CD14-positive monocyte (primary cell): ENCODE measurements around the gene SMG1. TPM values are rescaled to one million over a fixed set of nuclear protein-coding genes. Genes with fewer than 3 reads are reported as not detected.

Source experiments
- DNase-seq, 3 donors: peaks; one replicate each; pipeline ENCODE4 v3.0.0-alpha.2; 2011 to 2022
- H2AFZ ChIP-seq: 2 replicates; pipeline ENCODE4 v1.6.0; 2012; ENCODE audit warnings: mild to moderate bottlenecking, low read depth, low read length, inconsistent platforms; ENCODE audit not compliant: insufficient read depth, poor library complexity, severe bottlenecking
- H3K27ac ChIP-seq, 2 donors: 1 replicate in 1 of 2; 2 replicates in 1 of 2; pipeline ENCODE4 v1.5.1; 2012 to 2013; ENCODE audit warnings: low read length in 2 of 2, control low read depth in 1 of 2, inconsistent platforms in 1 of 2, low read depth in 1 of 2, mild to moderate bottlenecking in 1 of 2
- H3K27me3 ChIP-seq, 2 donors: one replicate each; pipeline versions ENCODE4 v1.6.0 to v1.6.1; 2011 to 2013; ENCODE audit warnings: low read length in 2 of 2; ENCODE audit not compliant: control insufficient read depth in 2 of 2, insufficient read depth in 2 of 2
- H3K36me3 ChIP-seq, 2 donors: replicated peaks in 1 of 2; 1 replicate in 1 of 2; 2 replicates in 1 of 2; pipeline versions ENCODE4 v1.5.1 to v1.6.1; 2012 to 2013; ENCODE audit warnings: low read length in 2 of 2, control low read depth in 1 of 2, inconsistent platforms in 1 of 2, mild to moderate bottlenecking in 1 of 2; ENCODE audit not compliant: insufficient read depth in 2 of 2, control insufficient read depth in 1 of 2
- H3K4me1 ChIP-seq, 2 donors: 1 replicate in 1 of 2; 2 replicates in 1 of 2; pipeline versions ENCODE4 v1.5.1 to v1.6.1; 2012 to 2013; ENCODE audit warnings: low read length in 2 of 2, control low read depth in 1 of 2, inconsistent platforms in 1 of 2, mild to moderate bottlenecking in 1 of 2, moderate library complexity in 1 of 2; ENCODE audit not compliant: insufficient read depth in 2 of 2, control insufficient read depth in 1 of 2
- H3K4me2 ChIP-seq: replicated peaks from 2 replicates; pipeline ENCODE3; 2012; ENCODE audit warnings: low read length, moderate library complexity, mild to moderate bottlenecking; ENCODE audit not compliant: poor library complexity, severe bottlenecking; ENCODE audit errors: extremely low read depth
- H3K4me3 ChIP-seq, 3 experiments: fragments of 200-600 bp in 1 of 3; sonication (generic) in 1 of 3; replicated peaks in 1 of 3; 1 replicate in 2 of 3; 2 replicates in 1 of 3; pipeline ENCODE4 v1.5.1; 2011 to 2013; ENCODE audit warnings: low read length in 3 of 3, mild to moderate bottlenecking in 3 of 3, control low read depth in 2 of 3, low read depth in 2 of 3, inconsistent platforms in 1 of 3, moderate library complexity in 1 of 3
- H3K79me2 ChIP-seq: 2 replicates; pipeline ENCODE4 v1.6.0; 2012; ENCODE audit warnings: mild to moderate bottlenecking, control low read depth, inconsistent platforms, low read length, moderate library complexity; ENCODE audit not compliant: insufficient read depth
- H3K9ac ChIP-seq: 2 replicates; pipeline ENCODE4 v1.6.0; 2017; ENCODE audit warnings: low read length, mild to moderate bottlenecking; ENCODE audit not compliant: insufficient read depth, poor library complexity, severe bottlenecking
- H3K9me3 ChIP-seq, 2 donors: replicated peaks in 1 of 2; 1 replicate in 1 of 2; 2 replicates in 1 of 2; pipeline versions ENCODE4 v1.5.1 to v1.6.1; 2012 to 2013; ENCODE audit warnings: low read length in 2 of 2, control low read depth in 1 of 2; ENCODE audit not compliant: control insufficient read depth in 1 of 2, insufficient read depth in 1 of 2
- H4K20me1 ChIP-seq: 2 replicates; pipeline ENCODE4 v1.6.0; 2012; ENCODE audit warnings: mild to moderate bottlenecking, low read length, control low read depth, moderate library complexity; ENCODE audit not compliant: insufficient read depth
- H3K27ac Mint-ChIP-seq, 7 donors: one replicate each; pipeline ENCODE4 v1.8.0; 2020; ENCODE audit warnings: mild to moderate bottlenecking in 7 of 7, mixed read lengths in 7 of 7, moderate library complexity in 6 of 7, inconsistent platforms in 2 of 7
- H3K27me3 Mint-ChIP-seq, 3 donors: one replicate each; pipeline ENCODE4 v1.8.0; 2021 to 2022; ENCODE audit warnings: low read depth in 3 of 3, mild to moderate bottlenecking in 3 of 3, mixed read lengths in 3 of 3, moderate library complexity in 3 of 3, inconsistent platforms in 1 of 3
- H3K36me3 Mint-ChIP-seq, 2 donors: one replicate each; pipeline ENCODE4 v1.8.0; 2020; ENCODE audit warnings: mixed read lengths in 2 of 2, inconsistent platforms in 1 of 2, mild to moderate bottlenecking in 1 of 2
- H3K4me1 Mint-ChIP-seq: one replicate; pipeline ENCODE4 v1.8.0; 2020; ENCODE audit warnings: mild to moderate bottlenecking, mixed read lengths
- H3K4me3 Mint-ChIP-seq, 2 donors: one replicate each; pipeline ENCODE4 v1.8.0; 2020; ENCODE audit warnings: mild to moderate bottlenecking in 2 of 2, mixed read lengths in 2 of 2, moderate library complexity in 1 of 2
- H3K9me3 Mint-ChIP-seq, 7 donors: one replicate each; pipeline ENCODE4 v1.8.0; 2020 to 2022; ENCODE audit warnings: mixed read lengths in 7 of 7, mild to moderate bottlenecking in 6 of 7, moderate library complexity in 6 of 7, inconsistent platforms in 2 of 7
- CTCF ChIP-seq: fragments of 200-600 bp; IDR thresholded peaks from one replicate; pipeline ENCODE4 v1.8.0; 2022; ENCODE audit warnings: antibody characterized with exemption, mild to moderate bottlenecking
- WGBS: methylation state at CpG from one replicate; pipeline ENCODE4 v1.1.5; 2013; ENCODE audit warnings: missing lambda C conversion rate; ENCODE audit not compliant: insufficient coverage; 5-methylcytosine and 5-hydroxymethylcytosine counted together
- intact Hi-C, 2 donors: fragments of 100-400 bp; cut with micrococcal nuclease; formaldehyde crosslinking; loops; one replicate each; pipeline versions ENCODE4 v1.15.0 to v1.15.1; 2023
- polyA plus RNA-seq, 3 donors: library from polyadenylated mRNA; depleted of rRNA in 1 of 3; unstranded in 2 of 3; stranded (reverse) in 1 of 3; fragments of 300-500 nt in 2 of 3; fragments of >200 nt in 1 of 3; fragmentation: Illumina TruSeq in 2 of 3; gene quantifications; 1 replicate in 2 of 3; 2 replicates in 1 of 3; pipeline ENCODE4 v1.2.3, GENCODE V29; 2012 to 2021

SMG1 gene
- polyA plus RNA-seq, 3 donors = 2.4 to 31.8 (median 7.1) TPM

- DNase-seq = no peak
- Histone ChIP-seq H4K20me1 (peaks cover 23% of the 10 kb centered on the region), H3K4me3 (peak overlapping the region in 1 of 3 experiments; percentile 94), H3K4me2 (peak overlapping the region; percentile 96), H3K27ac (peak overlapping the region in 1 of 2 donors; percentile 95), H3K36me3 (peaks cover 31 to 41% of the 10 kb centered on the region in 2 donors), H3K9ac (peak overlapping the region; percentile 95), H3K4me1 (peaks cover 42 to 55% of the 10 kb centered on the region in 2 donors), H3K9me3 (no peaks in the 10 kb centered on the region), H3K27me3 (no peaks in the 10 kb centered on the region), H2AFZ (no peak overlapping the region), H3K79me2 (peaks cover 78% of the 10 kb centered on the region)
- no CpG with 5 or more reads among the region's 3 CpGs for WGBS
- Mint-ChIP-seq H3K4me3 (no peak overlapping the region), H3K9me3 (peaks cover 0 to 2% (median 0%) of the 10 kb centered on the region in 7 donors), H3K4me1 (peaks cover 45% of the 10 kb centered on the region), H3K27ac (peak overlapping the region in 4 of 7 donors; percentile 48 to 98 (median 94)), H3K27me3 (no peaks in the 10 kb centered on the region), H3K36me3 (peaks cover 22 to 34% of the 10 kb centered on the region in 2 donors)
- intact Hi-C loops = no loop called here
- TF ChIP-seq CTCF = no peak
Observed at GRCh38 chr16:18799500-18799899, 126.7 kb downstream of the SMG1 start.

GRCh38 chr16:18797746-18798145 is 128.5 kb downstream of the SMG1 start:
- Histone ChIP-seq H3K27ac (no peak overlapping the region), H3K4me1 (peaks cover 27 to 37% of the 10 kb centered on the region in 2 donors), H3K36me3 (peaks cover 44 to 59% of the 10 kb centered on the region in 2 donors), H3K9ac (no peak overlapping the region), H3K79me2 (peaks cover 88% of the 10 kb centered on the region), H3K4me3 (no peak overlapping the region), H2AFZ (no peak overlapping the region), H4K20me1 (peaks cover 23% of the 10 kb centered on the region), H3K27me3 (no peaks in the 10 kb centered on the region), H3K9me3 (no peaks in the 10 kb centered on the region), H3K4me2 (no peak overlapping the region)
- intact Hi-C loops = no loop called here
- no peak for TF ChIP-seq CTCF
- Mint-ChIP-seq H3K4me3 (no peak overlapping the region), H3K4me1 (peaks cover 31% of the 10 kb centered on the region), H3K36me3 (peaks cover 37 to 51% of the 10 kb centered on the region in 2 donors), H3K9me3 (peaks cover 0 to 2% (median 0%) of the 10 kb centered on the region in 7 donors), H3K27me3 (no peaks in the 10 kb centered on the region), H3K27ac (peak overlapping the region in 2 of 7 donors; percentile 30 to 54)
- no CpG with 5 or more reads among the region's 4 CpGs for WGBS
- no peak for DNase-seq
